ENCODE data around the gene PI16.

The PI16 gene

DNA sequence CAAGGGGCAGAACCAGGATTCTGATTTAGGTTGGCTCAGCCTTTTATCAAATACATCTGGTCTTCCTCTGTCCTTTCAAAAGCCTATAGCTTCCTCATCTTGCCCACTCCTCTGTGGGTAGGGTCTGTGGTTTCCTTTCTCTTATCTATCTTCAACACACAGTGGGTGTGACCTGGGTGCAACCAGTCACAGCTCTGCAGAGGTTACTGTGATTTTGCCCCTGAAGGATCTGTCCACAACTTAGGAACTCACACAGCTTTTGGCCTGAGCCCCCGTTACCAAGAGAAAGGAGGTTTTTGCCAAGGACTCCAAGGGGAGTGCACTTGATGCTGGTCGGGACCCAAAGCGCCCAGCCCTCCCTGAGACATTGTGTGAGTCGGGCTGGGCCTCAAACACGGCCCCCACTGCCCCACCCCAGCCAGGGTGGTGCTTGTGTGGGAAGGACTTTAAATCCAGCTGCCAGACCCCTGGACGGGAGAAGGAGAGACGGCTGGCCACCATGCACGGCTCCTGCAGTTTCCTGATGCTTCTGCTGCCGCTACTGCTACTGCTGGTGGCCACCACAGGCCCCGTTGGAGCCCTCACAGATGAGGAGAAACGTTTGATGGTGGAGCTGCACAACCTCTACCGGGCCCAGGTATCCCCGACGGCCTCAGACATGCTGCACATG, at the start of gene PI16:
TSS of gene PI16 (plus strand) at position 477 of the 670 bp plus-strand sequence. CDS start at position 500, 23 bp downstream.
- DNase-seq (ENCODE audit: low spot score) = no peak

GRCh38 chr6:36904851-36905393, 49.6 kb upstream of the PI16 start:
- no peak for DNase-seq (ENCODE audit: low spot score)

GRCh38 chr6:36906539-36907325, 47.8 kb upstream of the PI16 start:
- no peak for DNase-seq (ENCODE audit: low spot score)

- DNase-seq (ENCODE audit: low spot score) = peak; percentile 40
Observed at GRCh38 chr6:36907781-36908180, 46.8 kb upstream of the PI16 start.

DNA sequence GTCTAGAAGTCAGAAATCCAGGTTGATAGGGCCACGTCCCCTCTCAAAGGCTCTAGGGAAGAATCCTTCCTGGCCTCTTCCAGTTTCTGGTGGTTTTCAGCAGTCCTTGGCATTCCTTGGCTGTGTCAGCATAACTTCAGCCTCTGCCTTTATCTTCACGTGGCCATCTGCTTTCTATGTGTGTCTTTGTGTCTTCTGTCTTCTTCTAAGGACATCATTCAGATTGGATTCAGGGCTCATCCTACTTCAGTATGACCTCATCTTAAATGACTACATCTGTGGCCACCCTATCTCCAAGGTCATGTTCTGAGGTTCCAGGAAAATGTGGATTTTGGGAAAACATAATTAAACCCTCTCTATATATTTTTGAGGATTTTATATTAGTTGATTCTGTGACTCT, 45.8 kb upstream of the PI16 start:
- no peak for DNase-seq (ENCODE audit: low spot score)

- no peak for DNase-seq (ENCODE audit: low spot score)
Observed at GRCh38 chr6:36912030-36912454, 42.5 kb upstream of the PI16 start.

- DNase-seq (ENCODE audit: low spot score) = peak; percentile 71
Observed at GRCh38 chr6:36912586-36912985, 42.0 kb upstream of the PI16 start.

- no peak for DNase-seq (ENCODE audit: low spot score)
Observed at GRCh38 chr6:36913082-36913481, 41.5 kb upstream of the PI16 start.

- DNase-seq (ENCODE audit: low spot score) = no peak
Observed at GRCh38 chr6:36914227-36914794, 40.2 kb upstream of the PI16 start.

- no peak for DNase-seq (ENCODE audit: low spot score)
Observed at GRCh38 chr6:36915599-36915998, 38.9 kb upstream of the PI16 start.

GRCh38 chr6:36916126-36916525, 38.4 kb upstream of the PI16 start:
- no peak for DNase-seq (ENCODE audit: low spot score)

- DNase-seq (ENCODE audit: low spot score) = peak; percentile 52
Observed at GRCh38 chr6:36917541-36918193, 36.9 kb upstream of the PI16 start.

- no peak for DNase-seq (ENCODE audit: low spot score)
Observed at GRCh38 chr6:36920049-36920448, 34.5 kb upstream of the PI16 start.

GRCh38 chr6:36920546-36920945, 34.0 kb upstream of the PI16 start:
- DNase-seq (ENCODE audit: low spot score) = no peak

GRCh38 chr6:36924131-36924530, 30.4 kb upstream of the PI16 start:
- no peak for DNase-seq (ENCODE audit: low spot score)

GRCh38 chr6:36924778-36925374, 29.7 kb upstream of the PI16 start:
- no peak for DNase-seq (ENCODE audit: low spot score)

DNA sequence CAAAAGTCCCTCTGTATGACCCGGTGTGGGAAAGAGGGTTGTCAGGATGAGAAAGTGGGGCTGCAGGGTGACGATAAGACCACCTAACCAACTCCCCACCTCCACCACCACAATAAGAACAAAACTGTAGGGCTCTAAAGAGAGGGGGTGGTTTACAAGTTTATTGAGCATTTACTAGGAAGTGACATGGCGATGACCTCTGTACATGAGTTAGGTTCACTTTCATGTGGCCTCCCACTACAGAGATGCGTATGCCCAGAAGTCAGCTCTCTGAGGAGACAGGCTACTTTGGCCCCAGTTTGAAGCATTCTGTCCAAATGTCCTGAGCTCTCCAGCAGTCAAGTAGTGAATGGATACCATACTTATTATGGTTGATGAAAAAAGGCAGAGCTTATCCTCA, 28.7 kb upstream of the PI16 start:
- DNase-seq (ENCODE audit: low spot score) = no peak

DNA sequence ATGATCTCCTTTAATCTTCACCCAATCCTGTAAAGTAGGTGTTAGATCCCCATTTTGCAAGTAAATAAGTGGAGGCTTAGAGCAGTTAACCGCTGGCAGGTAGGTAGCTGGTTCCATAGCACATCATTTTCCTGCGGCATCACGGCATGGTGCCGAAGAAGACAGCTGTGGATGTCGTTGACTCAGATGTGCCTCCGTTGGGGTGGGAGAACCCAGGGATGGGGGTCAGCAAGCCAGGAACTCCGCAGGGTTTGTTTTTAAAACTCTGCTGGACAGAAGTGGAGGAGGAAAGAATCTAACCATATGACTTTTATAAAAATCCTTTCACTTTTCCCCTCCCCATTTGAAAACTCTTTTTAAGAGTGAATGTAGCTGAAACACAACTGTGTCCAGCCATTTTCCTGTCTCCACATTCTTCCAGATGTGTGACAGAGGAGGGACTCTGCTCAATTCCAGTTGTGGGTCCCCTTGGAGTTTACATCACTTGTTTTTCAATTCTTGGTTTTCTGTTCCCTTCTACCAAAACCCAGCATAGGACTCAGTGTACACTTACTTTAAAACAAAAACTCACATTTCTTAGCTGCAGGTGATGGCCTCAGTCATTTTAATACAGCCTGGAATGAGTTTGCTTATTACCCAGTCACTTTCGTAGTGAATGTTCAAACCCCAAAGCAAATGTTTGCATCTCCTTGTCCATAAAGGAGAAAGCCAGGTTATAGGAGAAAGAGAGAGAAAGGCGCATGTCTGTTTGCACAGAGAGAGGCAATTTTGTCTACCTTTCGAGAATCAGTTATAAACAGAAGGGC, 27.6 kb upstream of the PI16 start:
- DNase-seq (ENCODE audit: low spot score) = no peak

GRCh38 chr6:36927691-36928546, 26.6 kb upstream of the PI16 start:
- DNase-seq (ENCODE audit: low spot score) = no peak

DNA sequence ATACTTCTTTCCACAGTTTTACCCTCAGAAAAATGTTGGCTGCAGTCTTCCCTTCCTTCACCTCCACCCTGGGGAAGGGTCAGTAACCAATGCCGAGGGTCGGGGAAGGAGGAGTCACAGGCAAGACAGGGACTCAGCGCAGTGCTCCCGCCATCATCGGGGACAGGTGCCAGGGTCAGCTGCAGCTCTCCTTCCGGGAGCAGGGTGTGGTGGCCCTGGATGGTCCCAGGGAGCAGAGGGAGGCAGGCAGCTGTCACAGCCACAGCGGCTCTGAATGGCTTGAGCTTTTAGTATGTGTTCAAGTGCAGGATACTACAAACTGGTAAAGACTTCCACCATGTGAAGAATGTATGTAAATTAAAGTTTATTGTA, 26.0 kb upstream of the PI16 start:
- no peak for DNase-seq (ENCODE audit: low spot score)

Data from AG08396 (cell line).